HG03159 (cell line): ENCODE data around the gene MAVS.
"Not testable (repeated sequence)": the region's sequence is repeated elsewhere in the genome, so short reads cannot be mapped to it uniquely, and the experiment has no call there.

Source experiments
- ATAC-seq: cut with Tn5 transposase; IDR thresholded peaks from one replicate; pipeline ENCODE4 v1.9.1; 2021; ENCODE audit warnings: mild to moderate bottlenecking, moderate library complexity; ENCODE audit not compliant: unreplicated experiment

The MAVS gene

GRCh38 chr20:3814928-3815495, 31.6 kb upstream of the MAVS start:
- no peak for ATAC-seq

DNA sequence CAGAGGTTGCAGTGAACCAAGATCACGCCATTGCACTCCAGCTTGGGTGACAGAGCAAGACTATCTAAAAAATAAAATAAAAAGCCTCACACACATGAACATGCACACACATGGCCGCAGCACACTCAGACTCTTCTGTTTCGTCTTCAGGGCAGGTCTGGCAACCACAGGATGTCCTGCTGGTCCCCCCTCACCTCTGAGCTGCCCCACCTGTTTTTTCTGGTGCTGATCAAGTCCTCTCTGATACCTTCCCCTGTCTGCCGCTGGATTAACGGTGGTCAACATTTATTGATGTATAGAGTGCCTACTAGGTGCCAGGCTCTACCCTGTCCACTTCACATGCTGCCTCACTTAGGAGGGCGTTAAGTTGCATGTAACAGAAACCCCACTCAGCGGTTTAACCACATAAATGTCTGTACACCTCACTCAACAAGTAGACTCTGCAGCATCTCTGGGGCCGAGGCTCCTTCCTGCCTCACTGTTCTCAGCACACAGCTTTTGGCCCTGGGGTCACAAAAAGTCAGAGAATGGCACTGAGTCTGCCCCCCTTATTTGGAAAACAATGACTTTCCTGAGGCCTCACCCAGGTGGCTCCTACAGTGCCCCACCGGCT, 30.8 kb upstream of the MAVS start:
- ATAC-seq: no peak

DNA sequence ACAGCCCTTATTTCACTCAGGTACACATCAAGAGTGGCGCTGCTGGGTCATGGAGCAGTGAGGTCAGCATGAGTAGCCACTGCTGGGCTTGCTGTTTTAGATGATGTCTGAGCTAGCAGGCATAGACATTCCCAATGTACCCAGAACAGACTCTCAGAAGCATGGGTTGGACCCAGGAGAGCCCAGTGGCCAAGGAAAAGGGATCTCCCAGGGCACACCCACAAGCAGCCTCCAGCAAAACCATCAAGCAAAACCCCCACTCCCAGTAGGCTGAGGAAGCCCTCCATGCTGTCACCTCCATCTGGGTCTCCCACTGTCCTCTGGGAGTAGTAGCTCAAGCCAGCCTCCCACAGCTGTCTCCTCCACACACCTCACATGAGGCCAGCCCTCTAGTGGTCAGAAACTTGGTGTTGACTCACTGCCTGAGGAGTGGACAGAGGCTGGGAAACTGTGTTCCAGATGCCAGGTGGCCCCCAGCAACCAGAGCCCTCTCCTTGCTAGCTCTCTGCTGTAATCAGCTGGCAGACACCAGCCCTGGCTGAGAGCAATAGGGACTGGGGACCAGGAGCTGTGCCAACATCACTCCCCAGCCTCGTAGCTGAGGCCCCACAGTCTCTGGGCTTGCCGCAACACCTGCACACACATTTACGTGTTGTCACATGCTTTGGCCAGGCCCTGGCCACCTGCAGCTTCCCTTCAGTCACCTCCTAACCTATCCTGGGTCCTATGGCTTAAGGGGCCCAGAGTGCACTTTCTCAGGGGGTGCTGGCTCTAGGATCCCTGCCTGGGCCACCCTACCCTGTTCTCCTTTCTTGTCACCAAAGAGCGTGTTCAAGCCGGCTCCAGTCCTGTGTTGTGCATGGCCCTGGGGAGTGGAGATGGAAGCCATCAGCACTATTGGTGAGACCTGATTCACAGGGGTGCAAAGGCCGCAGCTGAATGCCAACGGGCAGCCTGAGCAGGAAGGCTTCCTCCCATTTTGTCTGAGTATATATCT, 28.2 kb upstream of the MAVS start:
- no peak for ATAC-seq

GRCh38 chr20:3819411-3820047, 27.1 kb upstream of the MAVS start:
- no peak for ATAC-seq

DNA sequence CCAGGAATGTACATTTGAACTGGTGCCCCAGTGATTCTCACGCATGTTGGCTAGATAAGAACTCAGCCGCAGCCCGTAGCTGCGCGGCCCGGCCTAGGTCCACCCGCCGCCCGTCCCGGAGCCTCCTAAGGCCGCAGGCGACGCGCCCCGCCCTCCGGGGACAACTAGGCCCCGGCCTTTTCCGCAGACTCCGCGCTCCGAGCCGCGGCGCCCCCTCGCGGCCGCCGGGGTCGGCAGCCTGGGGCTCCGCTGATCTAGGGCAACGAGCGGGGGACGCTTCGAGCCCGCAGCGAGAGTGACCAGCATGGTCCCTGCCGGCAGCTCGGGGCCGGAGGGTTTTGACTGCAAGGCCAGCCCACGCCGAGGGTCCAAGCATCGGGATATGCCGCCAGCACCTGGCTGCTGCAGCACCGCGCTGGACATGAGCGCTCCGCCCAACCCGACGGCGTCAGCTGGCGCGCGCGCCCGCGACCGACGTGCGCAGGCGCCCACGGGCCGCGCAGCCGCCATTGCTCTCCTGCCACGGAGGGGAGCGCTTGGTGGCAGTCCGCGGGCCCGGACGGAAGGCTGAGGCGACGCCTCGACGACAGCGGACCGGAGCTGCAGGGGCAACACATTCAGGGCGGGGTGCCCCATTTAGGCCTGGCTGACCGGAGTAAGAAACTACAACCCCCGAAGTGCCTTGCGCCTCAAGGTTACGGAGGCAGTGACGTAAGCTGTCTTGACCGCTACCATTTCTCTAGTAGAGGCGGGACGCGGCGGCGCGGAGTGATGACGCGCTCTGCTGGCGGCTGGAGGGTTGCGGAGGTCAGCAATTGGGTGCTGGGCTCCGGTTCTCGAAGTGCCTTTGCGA, 26.4 kb upstream of the MAVS start, which contains the start of gene AP5S1:
Gene AP5S1 (plus strand): TSS at position 500 of the 853 bp plus-strand sequence. CDS start 1,571 bp downstream, outside the sequence.
- peak; percentile 84 for ATAC-seq

- no peak for ATAC-seq
Observed at GRCh38 chr20:3820901-3821727, 25.5 kb upstream of the MAVS start.

GRCh38 chr20:3821996-3822395, 24.6 kb upstream of the MAVS start:
- no peak for ATAC-seq

DNA sequence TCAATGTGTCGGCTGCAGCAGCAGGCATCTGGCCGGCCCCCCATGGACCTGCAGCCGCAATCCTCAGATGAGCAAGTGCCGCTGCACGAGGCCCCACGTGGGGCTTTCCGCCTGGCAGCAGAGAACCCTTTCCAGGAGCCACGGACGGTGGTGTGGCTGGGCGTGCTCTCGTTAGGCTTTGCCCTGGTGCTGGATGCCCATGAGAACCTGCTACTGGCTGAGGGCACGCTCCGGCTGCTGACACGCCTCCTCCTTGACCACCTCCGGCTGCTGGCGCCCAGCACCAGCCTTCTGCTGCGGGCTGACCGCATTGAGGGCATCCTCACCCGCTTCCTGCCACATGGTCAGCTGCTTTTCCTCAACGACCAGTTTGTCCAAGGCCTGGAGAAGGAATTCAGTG, 22.8 kb upstream of the MAVS start:
- no peak for ATAC-seq

DNA sequence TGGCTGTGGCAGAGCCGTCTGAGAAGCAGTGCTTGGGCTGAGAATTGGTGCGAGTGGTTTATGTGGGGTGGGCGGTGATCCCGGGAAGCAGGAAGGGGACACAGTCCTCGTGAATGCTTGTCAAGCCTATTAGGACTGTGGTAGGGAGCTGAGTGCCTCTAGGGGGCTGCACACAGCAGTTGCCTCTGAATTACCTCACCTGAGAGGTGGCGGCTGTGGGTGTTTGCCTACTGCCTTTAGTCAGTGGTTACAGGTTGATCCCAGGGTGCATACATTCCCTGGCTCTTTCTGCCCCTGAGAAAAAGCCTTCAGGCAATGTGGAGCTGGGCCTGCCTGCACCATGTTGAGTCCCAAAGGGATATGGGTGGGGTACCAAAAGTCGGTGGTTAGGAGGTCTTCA, 21.1 kb upstream of the MAVS start:
- no peak for ATAC-seq

- no peak for ATAC-seq
Observed at GRCh38 chr20:3826420-3826819, 20.2 kb upstream of the MAVS start.

- no peak for ATAC-seq
Observed at GRCh38 chr20:3828798-3829197, 17.8 kb upstream of the MAVS start.

DNA sequence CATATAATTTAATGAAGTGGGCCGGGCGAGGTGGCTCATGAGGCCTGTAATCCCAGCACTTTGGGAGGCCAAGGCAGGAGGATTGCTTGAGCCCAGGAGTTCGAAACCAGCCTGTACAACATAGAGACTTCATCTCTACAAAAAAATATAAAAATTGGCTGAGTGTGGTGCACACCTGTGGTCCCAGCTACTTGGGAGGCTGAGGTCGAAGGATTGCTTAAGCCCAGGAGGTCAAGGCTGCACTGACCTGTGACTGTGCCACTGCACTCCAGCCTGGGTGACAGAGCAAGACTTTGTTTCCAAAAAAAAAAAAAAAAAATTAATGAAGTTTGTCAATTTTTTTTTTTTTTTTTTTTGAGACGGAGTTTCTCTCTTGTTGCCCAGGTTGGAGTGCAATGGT, 16.7 kb upstream of the MAVS start:
- not testable (repeated sequence) for ATAC-seq

GRCh38 chr20:3836132-3836531, 10.5 kb upstream of the MAVS start:
- no peak for ATAC-seq

DNA sequence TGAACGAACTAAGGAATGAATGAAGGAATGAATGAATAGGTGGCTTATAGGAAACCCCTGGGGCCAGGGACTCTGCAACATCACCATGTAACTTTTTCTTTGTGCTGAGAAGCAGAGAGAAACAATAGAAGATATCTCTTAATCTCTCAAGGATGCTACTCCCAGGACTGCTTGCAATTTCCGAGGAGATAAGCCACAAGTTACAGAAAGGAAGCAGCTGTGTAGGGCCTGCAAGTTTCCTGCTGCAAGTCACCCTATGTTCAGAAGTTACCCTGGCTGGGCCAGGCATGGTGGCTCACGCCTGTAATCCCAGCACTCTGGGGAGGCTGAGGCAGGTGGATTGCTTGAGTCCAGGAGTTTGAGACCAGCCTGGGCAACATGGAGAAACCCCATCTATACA, 7.3 kb upstream of the MAVS start:
- no peak for ATAC-seq

- not testable (repeated sequence) for ATAC-seq
Observed at GRCh38 chr20:3840201-3840600, 6.4 kb upstream of the MAVS start.

DNA sequence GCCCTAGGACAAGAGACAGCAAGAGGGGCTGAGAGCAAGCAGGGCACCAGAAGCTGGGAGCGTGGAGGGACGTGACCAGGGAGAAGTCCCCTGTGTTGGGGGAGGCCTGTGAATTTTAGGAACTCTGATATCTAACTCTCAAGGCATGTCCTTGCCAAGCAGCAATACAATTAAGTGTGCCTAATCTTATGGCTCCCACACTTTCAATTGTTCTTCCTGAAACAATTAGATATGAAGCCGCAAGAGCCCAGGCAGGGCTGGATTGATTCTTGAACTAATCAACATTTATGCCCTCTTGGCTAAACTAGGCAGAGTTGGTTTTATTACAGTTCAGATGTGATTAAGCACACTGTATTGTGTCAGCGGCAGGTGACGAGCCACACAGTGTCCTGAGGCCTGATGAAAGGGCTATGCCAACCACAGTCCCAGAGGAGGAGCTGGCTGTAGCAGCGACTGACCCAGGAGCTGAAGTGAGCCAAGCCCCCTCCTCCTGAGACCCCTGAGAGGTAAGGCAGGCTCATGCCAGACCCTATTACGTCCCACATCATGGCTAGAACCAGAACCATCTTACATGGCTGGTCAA, 4.2 kb upstream of the MAVS start:
- no peak for ATAC-seq

DNA sequence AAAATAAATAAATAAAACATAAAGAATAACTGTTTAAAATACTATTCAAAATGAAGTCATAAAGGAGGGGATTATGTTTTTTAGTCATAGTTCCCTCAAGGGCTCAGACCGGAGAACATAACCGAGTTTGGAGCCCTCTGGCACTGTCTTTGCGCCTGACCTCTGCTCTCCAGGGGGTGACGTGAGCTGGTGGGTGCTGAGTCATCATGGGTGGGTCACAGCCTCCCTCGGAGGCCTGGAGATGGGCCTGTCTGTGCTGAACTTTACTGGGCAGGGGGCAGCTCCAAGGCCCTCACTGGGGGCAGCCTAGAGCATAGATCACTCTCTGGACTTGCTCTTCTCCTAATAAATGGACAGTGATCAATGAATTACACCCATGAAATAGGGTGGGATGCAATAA, 3.1 kb upstream of the MAVS start:
- no peak for ATAC-seq

- not testable (repeated sequence) for ATAC-seq
Observed at GRCh38 chr20:3843990-3844619, 2.5 kb upstream of the MAVS start.

DNA sequence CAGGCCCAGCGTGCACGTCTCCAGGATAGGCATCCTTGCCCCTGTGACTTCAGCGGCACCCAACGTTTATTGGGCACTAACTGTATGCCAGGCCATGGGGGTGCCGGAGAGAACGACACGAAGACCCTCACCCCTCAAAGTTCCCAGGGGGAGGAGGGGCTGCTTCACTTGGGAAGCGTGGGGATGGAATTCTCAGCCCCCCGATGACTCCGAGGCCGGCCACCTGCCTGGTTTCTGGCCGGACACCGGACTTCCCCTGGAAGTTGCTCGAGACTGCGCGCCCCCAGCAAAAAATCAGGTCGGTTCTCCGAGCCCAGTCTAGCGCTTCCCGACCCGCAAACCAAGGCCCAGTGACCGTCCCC, 275 bp upstream of the MAVS start:
- ATAC-seq: peak; percentile 20
